H1 (cell line): ENCODE data around the gene GUCA2B. TPM values are rescaled to one million over a fixed set of nuclear protein-coding genes. Genes with fewer than 3 reads are reported as not detected.

Source experiments
- CTCF ChIA-PET: fragments of 300-600 bp; sonication (Branson Sonifier 250); formaldehyde crosslinking; loops from one replicate; lab custom pipeline; 2021; ENCODE audit not compliant: partially characterized antibody; lab: Charles Lee
- POLR2A ChIA-PET: fragments of 300-600 bp; sonication (Branson Sonifier 250); formaldehyde crosslinking; loops from one replicate; lab custom pipeline; 2021; ENCODE audit warnings: inconsistent platforms; ENCODE audit not compliant: partially characterized antibody; lab: Charles Lee
- DNase-seq, 2 experiments: peaks; one replicate each; pipeline versions ENCODE4 v3.0.0 to v3.0.0-alpha.2; 2010 to 2022; ENCODE audit warnings: low spot score in 2 of 2, low read depth in 1 of 2, mixed read lengths in 1 of 2
- FAIRE-seq: peaks from 2 replicates; lab custom pipeline; 2011; peaks lifted over from hg19 to GRCh38; lab: Jason Lieb, UNC
- H2AFZ ChIP-seq: 2 replicates; pipeline ENCODE4 v1.8.1; 2012; ENCODE audit warnings: low read length, inconsistent platforms
- H2AK5ac ChIP-seq: 2 replicates; pipeline ENCODE4 v1.6.1; 2013; ENCODE audit warnings: low read depth, low read length
- H2BK120ac ChIP-seq: replicated peaks from 2 replicates; pipeline ENCODE3; 2013; ENCODE audit warnings: low read depth, low read length, inconsistent platforms
- H2BK12ac ChIP-seq: 2 replicates; pipeline ENCODE4 v1.6.1; 2013; ENCODE audit warnings: low read depth, low read length
- H2BK15ac ChIP-seq: 2 replicates; pipeline ENCODE4 v1.6.1; 2013; ENCODE audit warnings: low read length
- H2BK20ac ChIP-seq: 2 replicates; pipeline ENCODE4 v1.6.1; 2013; ENCODE audit warnings: low read length
- H2BK5ac ChIP-seq: 2 replicates; pipeline ENCODE4 v1.6.1; 2013; ENCODE audit warnings: low read depth, low read length
- H3K14ac ChIP-seq: 2 replicates; pipeline ENCODE4 v1.6.1; 2013; ENCODE audit warnings: inconsistent platforms; ENCODE audit not compliant: insufficient read length
- H3K18ac ChIP-seq: 2 replicates; pipeline ENCODE4 v1.6.1; 2013; ENCODE audit warnings: low read length; ENCODE audit errors: extremely low read depth
- H3K23ac ChIP-seq: 2 replicates; pipeline ENCODE4 v1.6.1; 2013; ENCODE audit warnings: inconsistent platforms; ENCODE audit not compliant: insufficient read length
- H3K23me2 ChIP-seq: 2 replicates; pipeline ENCODE4 v1.6.1; 2013; ENCODE audit warnings: low read depth, low read length
- H3K27ac ChIP-seq: 2 replicates; pipeline ENCODE4 v1.6.1; 2011; ENCODE audit warnings: low read depth, low read length, inconsistent platforms
- H3K27me3 ChIP-seq, 4 experiments: replicated peaks in 1 of 4; 1 replicate in 1 of 4; 2 replicates in 3 of 4; pipeline versions ENCODE4 v1.6.1 to v1.8.1; 2011 to 2013; ENCODE audit warnings: low read length in 3 of 4, mild to moderate bottlenecking in 3 of 4, inconsistent platforms in 2 of 4, mixed read lengths in 2 of 4, moderate library complexity in 1 of 4; ENCODE audit not compliant: control insufficient read depth in 3 of 4, insufficient read depth in 3 of 4; ENCODE audit errors: extremely low read depth in 1 of 4
- H3K36me3 ChIP-seq, 4 experiments: 2 replicates each; pipeline versions ENCODE4 v1.6.1 to v1.8.1; 2011 to 2013; ENCODE audit warnings: mild to moderate bottlenecking in 4 of 4, low read length in 3 of 4, moderate library complexity in 2 of 4, control low read depth in 1 of 4, inconsistent platforms in 1 of 4; ENCODE audit not compliant: insufficient read depth in 4 of 4, control insufficient read depth in 2 of 4
- H3K4ac ChIP-seq: replicated peaks from 2 replicates; pipeline ENCODE3; 2013; ENCODE audit warnings: low read length, low read depth, mixed read lengths, inconsistent platforms; ENCODE audit not compliant: insufficient read length
- H3K4me1 ChIP-seq, 4 experiments: replicated peaks in 1 of 4; 1 replicate in 1 of 4; 2 replicates in 3 of 4; pipeline versions ENCODE4 v1.6.1 to v1.8.1; 2011 to 2013; ENCODE audit warnings: low read length in 3 of 4, inconsistent platforms in 2 of 4, mixed read lengths in 1 of 4; ENCODE audit not compliant: insufficient read depth in 4 of 4, control insufficient read depth in 3 of 4
- H3K4me2 ChIP-seq, 2 experiments: 2 replicates each; pipeline versions ENCODE4 v1.6.1 to v1.8.1; 2011 to 2013; ENCODE audit warnings: low read depth in 2 of 2, low read length in 2 of 2, control low read depth in 1 of 2, inconsistent platforms in 1 of 2, mild to moderate bottlenecking in 1 of 2; ENCODE audit not compliant: insufficient read depth in 1 of 2
- H3K4me3 ChIP-seq, 4 experiments: fragments of 200-600, 300-600 bp in 1 of 4; sonication (generic), shearing (Covaris generic), sonication (Bioruptor Twin) in 1 of 4; 2 replicates each; pipeline versions ENCODE4 v1.5.1 to v1.8.1; 2011 to 2016; ENCODE audit warnings: low read length in 4 of 4, low read depth in 3 of 4, control low read depth in 2 of 4, inconsistent platforms in 2 of 4, mild to moderate bottlenecking in 2 of 4, mixed read lengths in 1 of 4, moderate library complexity in 1 of 4; ENCODE audit not compliant: insufficient read depth in 2 of 4; ENCODE audit errors: extremely low read depth in 1 of 4
- H3K56ac ChIP-seq: replicated peaks from 2 replicates; pipeline ENCODE3; 2013; ENCODE audit warnings: low read depth, mild to moderate bottlenecking, mixed read lengths, low read length, inconsistent platforms; ENCODE audit not compliant: insufficient read length
- H3K79me1 ChIP-seq: 2 replicates; pipeline ENCODE4 v1.6.1; 2013; ENCODE audit warnings: low read depth, low read length, control low read depth
- H3K79me2 ChIP-seq, 2 experiments: 2 replicates each; pipeline versions ENCODE4 v1.6.1 to v1.8.1; 2012 to 2013; ENCODE audit warnings: low read length in 2 of 2, mild to moderate bottlenecking in 2 of 2, inconsistent platforms in 1 of 2; ENCODE audit not compliant: insufficient read depth in 2 of 2, control insufficient read depth in 1 of 2
- H3K9ac ChIP-seq, 4 experiments: replicated peaks in 1 of 4; 1 replicate in 1 of 4; 2 replicates in 3 of 4; pipeline versions ENCODE4 v1.6.1 to v1.8.1; 2011 to 2013; ENCODE audit warnings: low read depth in 3 of 4, low read length in 3 of 4, control low read depth in 2 of 4, mild to moderate bottlenecking in 2 of 4, moderate library complexity in 2 of 4, inconsistent platforms in 1 of 4; ENCODE audit errors: extremely low read depth in 1 of 4
- H3K9me3 ChIP-seq, 2 experiments: 2 replicates each; pipeline versions ENCODE4 v1.6.1 to v1.8.1; 2012 to 2013; ENCODE audit warnings: mild to moderate bottlenecking in 2 of 2, moderate library complexity in 2 of 2, control low read depth in 1 of 2, inconsistent platforms in 1 of 2, low read depth in 1 of 2, low read length in 1 of 2, mixed read lengths in 1 of 2; ENCODE audit not compliant: insufficient read depth in 2 of 2
- H4K20me1 ChIP-seq, 2 experiments: replicated peaks in 1 of 2; 2 replicates each; pipeline versions ENCODE3 to v1.8.1; 2011 to 2013; ENCODE audit warnings: inconsistent platforms in 2 of 2, low read length in 2 of 2, mild to moderate bottlenecking in 1 of 2; ENCODE audit not compliant: insufficient read depth in 2 of 2, control insufficient read depth in 1 of 2
- H4K5ac ChIP-seq: 2 replicates; pipeline ENCODE4 v1.6.1; 2013; ENCODE audit warnings: low read length, low read depth, mixed read lengths, inconsistent platforms; ENCODE audit not compliant: insufficient read length
- H4K8ac ChIP-seq: 2 replicates; pipeline ENCODE4 v1.8.0; 2013; ENCODE audit warnings: mild to moderate bottlenecking, moderate library complexity, low read length, inconsistent platforms; ENCODE audit not compliant: insufficient read depth; ENCODE audit errors: extremely low read depth
- H4K91ac ChIP-seq: replicated peaks from 2 replicates; pipeline ENCODE3; 2013; ENCODE audit warnings: low read length, mixed read lengths, inconsistent platforms; ENCODE audit not compliant: insufficient read length
- GABPA ChIP-seq: IDR thresholded peaks from 2 replicates; pipeline ENCODE4 v1.6.1; 2011; ENCODE audit warnings: mild to moderate bottlenecking, low read length, moderate library complexity, borderline replicate concordance; ENCODE audit not compliant: insufficient read depth
- JUN ChIP-seq: IDR thresholded peaks from 2 replicates; pipeline ENCODE4 v1.6.1; 2011; ENCODE audit warnings: low read depth, mild to moderate bottlenecking, improper control_type of control experiment, low read length
- JUND ChIP-seq: IDR thresholded peaks from 2 replicates; pipeline ENCODE4 v1.6.1; 2011; ENCODE audit warnings: mild to moderate bottlenecking, improper control_type of control experiment, low read length
- MAX ChIP-seq: IDR thresholded peaks from 2 replicates; pipeline ENCODE4 v1.6.1; 2012; ENCODE audit warnings: inconsistent platforms
- SAP30 ChIP-seq: fragments of 300-600 bp; sonication (generic); IDR thresholded peaks from 2 replicates; pipeline ENCODE4 v1.7.1; 2012; ENCODE audit warnings: low read length, moderate library complexity, mild to moderate bottlenecking, inconsistent platforms; ENCODE audit not compliant: insufficient read depth, insufficient replicate concordance
- WGBS, 2 experiments: shearing (Covaris generic) in 1 of 2; methylation state at CpG; one replicate each; pipeline versions ENCODE4 v1.1.6 to v1.1.7; 2013 to 2015; ENCODE audit warnings: low lambda C conversion rate in 2 of 2, mixed read lengths in 2 of 2, inconsistent platforms in 1 of 2, low coverage in 1 of 2, missing lambda C conversion rate in 1 of 2; ENCODE audit not compliant: insufficient replicate concordance in 2 of 2, insufficient coverage in 1 of 2, insufficient read length in 1 of 2; ENCODE audit errors: extremely low coverage in 1 of 2, missing lambda C conversion rate in 1 of 2; 5-methylcytosine and 5-hydroxymethylcytosine counted together
- polyA plus RNA-seq, 7 experiments: library from polyadenylated mRNA; depleted of rRNA in 3 of 7; stranded (reverse) in 5 of 7; unstranded in 2 of 7; fragments of >200 nt in 5 of 7; fragments of 200-250 nt in 2 of 7; gene quantifications; 1 replicate in 5 of 7; 2 replicates in 1 of 7; 4 replicates in 1 of 7; pipeline versions ENCODE4 v1.2.1 to v1.2.3, GENCODE V29; 2011 to 2013; ENCODE audit warnings: missing spikeins in 2 of 7, mixed read lengths in 2 of 7
- total RNA-seq: library from RNA; stranded (reverse); fragmentation: NEBNext Ultra II Directional; extraction: Animal tissue kit (Norgen Biotek cat#: 25700); gene quantifications from 2 replicates; pipeline ENCODE4 v1.2.1, GENCODE V29; 2021

The GUCA2B gene
- total and polyA plus RNA-seq, 2 of the 8 experiments (the other 6 are each of a cell fraction or from before 2014, with no cell fraction given), result not detected

GRCh38 chr1:42179275-42179674, 26.1 kb downstream of the GUCA2B start:
- Histone ChIP-seq H2BK5ac (no peak overlapping the region), H2BK20ac (no peak overlapping the region), H3K4me3 (no peak overlapping the region), H2AK5ac (no peak overlapping the region), H4K5ac (no peak overlapping the region), H4K8ac (no peak overlapping the region), H3K4me2 (no peak overlapping the region), H2BK15ac (no peak overlapping the region), H3K27me3 (no peaks in the 10 kb centered on the region), H2AFZ (no peak overlapping the region), H3K4me1 (peaks cover 0 to 3% (median 0%) of the 10 kb centered on the region in 4 experiments; a peak in 1 of 7 replicates), H3K79me2 (no peaks in the 10 kb centered on the region), H3K79me1 (no peaks in the 10 kb centered on the region), H3K4ac (no peak overlapping the region), H2BK12ac (no peak overlapping the region), H4K20me1 (no peaks in the 10 kb centered on the region), H3K18ac (no peak overlapping the region), H3K14ac (no peak overlapping the region), H3K9me3 (no peaks in the 10 kb centered on the region), H3K9ac (no peak overlapping the region), H3K36me3 (peaks cover 0 to 20% (median 8%) of the 10 kb centered on the region in 4 experiments; a peak in 5 of 8 replicates), H3K27ac (no peak overlapping the region), H3K23ac (no peak overlapping the region), H2BK120ac (no peak overlapping the region), H3K23me2 (no peaks in the 10 kb centered on the region; the same call in 1 of the 2 replicates), H3K56ac (no peak overlapping the region), H4K91ac (no peak overlapping the region)
- FAIRE-seq (no peak), DNase-seq (no peak)
- CTCF ChIA-PET, result interaction anchor here (0.8 to 1.4 kb wide), 2 partner anchors 10 to 32 kb away, joined by 3 read pairs; no protein-coding TSS in a partner anchor
- POLR2A ChIA-PET, result no interaction called here
- whole genome bisulfite sequencing, 2 experiments, result 87% methylated on average over 2 of the region's 2 CpGs; no CpG with 5 or more reads in 1 of the 2 experiments
- TF ChIP-seq MAX (no peak), SAP30 (no peak), JUN (no peak), JUND (no peak), GABPA (no peak)
